GM12878 (cell line): ENCODE results near the gene ZFAND2A.

ENCODE experiments used
- NR2C2 ChIP-seq: IDR thresholded peaks from 2 replicates; pipeline ENCODE4 v1.6.1; 2011; ENCODE audit warnings: borderline replicate concordance, low read depth; ENCODE audit not compliant: control insufficient read depth, insufficient read length
- POLR2A ChIP-seq: IDR thresholded peaks from 2 replicates; pipeline ENCODE4 v1.6.1; 2011; ENCODE audit warnings: low read depth, mild to moderate bottlenecking, low read length
- SMAD1 ChIP-seq: fragments of 450-650 bp; IDR thresholded peaks from 2 replicates; pipeline ENCODE4 v1.6.1; 2018; ENCODE audit warnings: mild to moderate bottlenecking, low read depth; ENCODE audit not compliant: partially characterized antibody
- SP1 ChIP-seq: IDR thresholded peaks from one replicate; pipeline ENCODE4 v1.6.1; 2011; ENCODE audit warnings: low read depth, low read length
- TAF1 ChIP-seq: IDR thresholded peaks from 2 replicates; pipeline ENCODE4 v1.6.1; 2011; ENCODE audit warnings: mild to moderate bottlenecking, low read depth, low read length, borderline replicate concordance
- YY1 ChIP-seq: IDR thresholded peaks from 2 replicates; pipeline ENCODE4 v1.6.1; 2011; ENCODE audit warnings: low read depth, mild to moderate bottlenecking, low read length
- ZSCAN29 ChIP-seq: fragments of 450-650 bp; IDR thresholded peaks from 2 replicates; pipeline ENCODE4 v1.6.1; 2017; ENCODE audit warnings: mild to moderate bottlenecking, moderate library complexity
- TF ChIP-seq, protein P1 (sequence below): IDR thresholded peaks from 2 replicates; pipeline ENCODE4 v1.6.1; 2012; ENCODE audit warnings: improper control_type of control experiment, low read depth, low read length; ENCODE audit not compliant: insufficient replicate concordance
- TF ChIP-seq, protein P2 (sequence below), 3 experiments: IDR thresholded peaks in 2 of 3; conservative IDR thresholded peaks in 1 of 3; 2 replicates each; pipeline ENCODE4 v1.5.1; 2011; ENCODE audit warnings: low read depth in 3 of 3, low read length in 3 of 3, mild to moderate bottlenecking in 3 of 3, control low read depth in 2 of 3, moderate library complexity in 2 of 3, inconsistent platforms in 1 of 3, mixed read lengths in 1 of 3; ENCODE audit not compliant: control insufficient read depth in 2 of 3, insufficient read depth in 1 of 3; ENCODE audit errors: extremely low read depth in 1 of 3
- TF ChIP-seq, protein P3 (sequence below): IDR thresholded peaks from 2 replicates; pipeline ENCODE4 v1.6.1; 2012; ENCODE audit warnings: low read depth, low read length, improper control_type of control experiment

DNA sequence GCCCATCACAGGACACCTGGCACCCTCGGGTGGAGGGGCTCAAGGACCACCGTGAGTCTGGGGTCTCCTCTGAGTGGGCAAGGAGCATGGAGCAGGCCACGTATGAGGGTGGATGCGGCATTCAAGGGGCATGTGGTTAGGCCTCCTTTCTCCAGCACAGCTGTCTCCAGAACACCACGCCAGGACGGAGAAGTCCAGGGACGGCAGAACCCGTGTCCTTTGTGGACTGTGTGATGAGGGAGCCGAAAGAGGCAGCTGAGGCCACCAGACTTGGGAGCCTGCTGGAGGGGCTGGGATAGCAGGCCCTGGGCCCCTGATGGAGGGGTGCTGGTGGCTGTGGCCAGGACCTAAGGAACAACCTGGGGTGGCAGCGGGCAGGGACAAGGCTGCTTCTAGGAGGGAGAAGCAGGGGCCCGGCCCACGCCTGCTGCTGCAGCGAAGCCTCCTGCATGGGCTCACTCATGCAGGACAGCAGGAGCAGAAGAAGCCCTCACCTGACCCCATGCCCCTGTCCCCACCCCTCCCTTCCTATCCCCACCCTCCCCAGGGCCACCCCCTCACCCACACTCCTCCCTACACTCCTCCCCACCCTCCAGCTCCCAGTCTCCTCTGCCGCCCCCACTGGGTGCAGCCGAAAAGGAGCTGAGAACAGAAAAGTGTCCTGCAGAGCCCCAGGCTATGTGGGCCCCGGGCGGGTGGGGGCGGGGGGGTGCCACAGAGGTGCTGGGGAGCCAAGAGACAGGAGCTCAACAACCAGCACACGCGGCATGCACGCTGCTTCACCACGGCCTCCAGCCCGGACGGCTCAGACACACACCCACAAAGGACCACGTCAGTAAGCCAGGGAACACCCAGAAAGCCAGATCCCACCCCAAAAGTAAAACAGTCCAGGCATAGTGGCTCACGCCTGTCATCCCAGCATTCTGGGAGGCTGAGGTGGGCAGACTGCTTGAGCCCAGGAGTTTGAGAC lies 29.7 kb downstream of the ZFAND2A start:
- TF ChIP-seq, protein P1, sequence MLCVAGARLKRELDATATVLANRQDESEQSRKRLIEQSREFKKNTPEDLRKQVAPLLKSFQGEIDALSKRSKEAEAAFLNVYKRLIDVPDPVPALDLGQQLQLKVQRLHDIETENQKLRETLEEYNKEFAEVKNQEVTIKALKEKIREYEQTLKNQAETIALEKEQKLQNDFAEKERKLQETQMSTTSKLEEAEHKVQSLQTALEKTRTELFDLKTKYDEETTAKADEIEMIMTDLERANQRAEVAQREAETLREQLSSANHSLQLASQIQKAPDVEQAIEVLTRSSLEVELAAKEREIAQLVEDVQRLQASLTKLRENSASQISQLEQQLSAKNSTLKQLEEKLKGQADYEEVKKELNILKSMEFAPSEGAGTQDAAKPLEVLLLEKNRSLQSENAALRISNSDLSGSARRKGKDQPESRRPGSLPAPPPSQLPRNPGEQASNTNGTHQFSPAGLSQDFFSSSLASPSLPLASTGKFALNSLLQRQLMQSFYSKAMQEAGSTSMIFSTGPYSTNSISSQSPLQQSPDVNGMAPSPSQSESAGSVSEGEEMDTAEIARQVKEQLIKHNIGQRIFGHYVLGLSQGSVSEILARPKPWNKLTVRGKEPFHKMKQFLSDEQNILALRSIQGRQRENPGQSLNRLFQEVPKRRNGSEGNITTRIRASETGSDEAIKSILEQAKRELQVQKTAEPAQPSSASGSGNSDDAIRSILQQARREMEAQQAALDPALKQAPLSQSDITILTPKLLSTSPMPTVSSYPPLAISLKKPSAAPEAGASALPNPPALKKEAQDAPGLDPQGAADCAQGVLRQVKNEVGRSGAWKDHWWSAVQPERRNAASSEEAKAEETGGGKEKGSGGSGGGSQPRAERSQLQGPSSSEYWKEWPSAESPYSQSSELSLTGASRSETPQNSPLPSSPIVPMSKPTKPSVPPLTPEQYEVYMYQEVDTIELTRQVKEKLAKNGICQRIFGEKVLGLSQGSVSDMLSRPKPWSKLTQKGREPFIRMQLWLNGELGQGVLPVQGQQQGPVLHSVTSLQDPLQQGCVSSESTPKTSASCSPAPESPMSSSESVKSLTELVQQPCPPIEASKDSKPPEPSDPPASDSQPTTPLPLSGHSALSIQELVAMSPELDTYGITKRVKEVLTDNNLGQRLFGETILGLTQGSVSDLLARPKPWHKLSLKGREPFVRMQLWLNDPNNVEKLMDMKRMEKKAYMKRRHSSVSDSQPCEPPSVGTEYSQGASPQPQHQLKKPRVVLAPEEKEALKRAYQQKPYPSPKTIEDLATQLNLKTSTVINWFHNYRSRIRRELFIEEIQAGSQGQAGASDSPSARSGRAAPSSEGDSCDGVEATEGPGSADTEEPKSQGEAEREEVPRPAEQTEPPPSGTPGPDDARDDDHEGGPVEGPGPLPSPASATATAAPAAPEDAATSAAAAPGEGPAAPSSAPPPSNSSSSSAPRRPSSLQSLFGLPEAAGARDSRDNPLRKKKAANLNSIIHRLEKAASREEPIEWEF: no peak
- no peak for TF ChIP-seq YY1
- TF ChIP-seq ZSCAN29: no peak
- TF ChIP-seq SMAD1: no peak
- TF ChIP-seq TAF1: no peak
- TF ChIP-seq, protein P2, sequence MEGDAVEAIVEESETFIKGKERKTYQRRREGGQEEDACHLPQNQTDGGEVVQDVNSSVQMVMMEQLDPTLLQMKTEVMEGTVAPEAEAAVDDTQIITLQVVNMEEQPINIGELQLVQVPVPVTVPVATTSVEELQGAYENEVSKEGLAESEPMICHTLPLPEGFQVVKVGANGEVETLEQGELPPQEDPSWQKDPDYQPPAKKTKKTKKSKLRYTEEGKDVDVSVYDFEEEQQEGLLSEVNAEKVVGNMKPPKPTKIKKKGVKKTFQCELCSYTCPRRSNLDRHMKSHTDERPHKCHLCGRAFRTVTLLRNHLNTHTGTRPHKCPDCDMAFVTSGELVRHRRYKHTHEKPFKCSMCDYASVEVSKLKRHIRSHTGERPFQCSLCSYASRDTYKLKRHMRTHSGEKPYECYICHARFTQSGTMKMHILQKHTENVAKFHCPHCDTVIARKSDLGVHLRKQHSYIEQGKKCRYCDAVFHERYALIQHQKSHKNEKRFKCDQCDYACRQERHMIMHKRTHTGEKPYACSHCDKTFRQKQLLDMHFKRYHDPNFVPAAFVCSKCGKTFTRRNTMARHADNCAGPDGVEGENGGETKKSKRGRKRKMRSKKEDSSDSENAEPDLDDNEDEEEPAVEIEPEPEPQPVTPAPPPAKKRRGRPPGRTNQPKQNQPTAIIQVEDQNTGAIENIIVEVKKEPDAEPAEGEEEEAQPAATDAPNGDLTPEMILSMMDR (IDR thresholded peaks at IDR 0.05 in 2 of 3, conservative IDR thresholded peaks at IDR 0.05 in 1 of 3; ENCODE audit: control insufficient read depth in 2 of 3, extremely low read depth in 1 of 3, insufficient read depth in 1 of 3, low read depth in 3 of 3, low read length in 3 of 3): no peak
- TF ChIP-seq SP1: no peak
- TF ChIP-seq, protein P3, sequence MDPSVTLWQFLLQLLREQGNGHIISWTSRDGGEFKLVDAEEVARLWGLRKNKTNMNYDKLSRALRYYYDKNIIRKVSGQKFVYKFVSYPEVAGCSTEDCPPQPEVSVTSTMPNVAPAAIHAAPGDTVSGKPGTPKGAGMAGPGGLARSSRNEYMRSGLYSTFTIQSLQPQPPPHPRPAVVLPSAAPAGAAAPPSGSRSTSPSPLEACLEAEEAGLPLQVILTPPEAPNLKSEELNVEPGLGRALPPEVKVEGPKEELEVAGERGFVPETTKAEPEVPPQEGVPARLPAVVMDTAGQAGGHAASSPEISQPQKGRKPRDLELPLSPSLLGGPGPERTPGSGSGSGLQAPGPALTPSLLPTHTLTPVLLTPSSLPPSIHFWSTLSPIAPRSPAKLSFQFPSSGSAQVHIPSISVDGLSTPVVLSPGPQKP: no peak
- no peak for TF ChIP-seq POLR2A
- TF ChIP-seq NR2C2: no peak
